Right forelimb (tissue), 1 donor: ENCODE data around the gene RAD51B.

Experiments
- DNase-seq: peaks from one replicate; pipeline ENCODE4 v3.0.0-alpha.2; 2018

Gene RAD51B

GRCh38 chr14:68154275-68154674, 334.7 kb downstream of the RAD51B start:
- DNase-seq: no peak

GRCh38 chr14:68157971-68158371, 338.4 kb downstream of the RAD51B start:
- no peak for DNase-seq

DNA sequence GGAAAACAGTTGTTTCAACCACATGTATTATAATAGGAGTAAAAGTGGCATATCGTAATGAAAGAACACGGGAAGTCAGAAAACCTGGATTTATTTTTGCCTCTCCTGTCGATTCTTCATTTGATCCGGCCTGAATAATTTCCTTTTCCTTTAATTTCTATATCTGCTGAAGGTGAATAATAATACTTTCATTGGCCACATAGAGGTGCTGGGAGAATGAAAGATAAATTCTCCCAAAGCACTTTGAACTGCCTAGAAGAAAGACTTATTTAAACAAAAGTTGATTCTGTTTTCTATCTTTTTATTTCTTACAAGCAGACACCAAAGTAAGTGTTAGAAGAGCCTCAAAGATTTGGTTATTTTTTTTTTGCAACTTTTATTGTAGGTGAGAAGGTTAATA, 339.1 kb downstream of the RAD51B start:
- no peak for DNase-seq

DNA sequence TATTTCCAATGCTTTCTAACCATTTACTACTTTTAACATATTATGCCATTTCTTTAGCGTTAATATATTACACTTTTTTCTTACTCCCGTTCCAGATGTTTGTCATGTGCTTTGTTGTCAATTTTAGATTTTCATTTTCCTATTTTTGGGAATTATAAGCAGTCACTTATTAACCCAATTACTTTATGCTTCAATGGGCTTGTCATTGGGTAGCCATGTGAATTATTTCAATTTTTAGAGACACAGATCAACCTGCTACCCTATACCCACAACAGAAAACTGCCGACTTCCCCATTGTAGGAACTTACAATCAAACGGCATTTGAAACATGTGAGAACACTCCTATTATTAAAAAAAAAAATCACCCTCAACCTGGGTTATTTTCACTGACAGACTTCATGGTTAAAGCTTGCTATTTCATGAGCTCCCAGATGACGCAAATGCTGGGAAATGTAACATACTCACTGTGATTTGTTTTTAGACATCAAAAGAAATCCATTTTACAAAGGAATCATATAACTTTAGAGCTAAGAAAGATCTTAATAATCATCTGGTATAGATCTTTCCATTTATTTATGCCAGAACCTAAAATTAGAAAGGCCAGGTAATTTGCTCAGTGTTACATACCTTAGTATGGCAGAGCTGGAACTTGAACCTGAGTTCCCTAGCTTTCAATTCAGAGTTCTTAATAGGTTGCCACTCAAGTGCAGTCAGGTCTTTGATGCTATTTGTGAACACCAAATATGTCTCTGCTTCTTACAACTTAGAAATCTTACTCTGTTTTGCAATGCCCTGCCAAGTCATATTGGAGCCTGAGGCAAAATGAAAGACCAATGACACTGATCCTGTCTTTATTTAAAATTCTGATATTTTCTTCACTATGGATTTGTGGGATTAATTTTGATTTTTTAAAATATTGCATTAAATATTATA, 340.4 kb downstream of the RAD51B start:
- DNase-seq: no peak

- no peak for DNase-seq
Measured at GRCh38 chr14:68160779-68161546, 341.4 kb downstream of the RAD51B start.

GRCh38 chr14:68162887-68163286, 343.3 kb downstream of the RAD51B start:
- DNase-seq: no peak

DNA sequence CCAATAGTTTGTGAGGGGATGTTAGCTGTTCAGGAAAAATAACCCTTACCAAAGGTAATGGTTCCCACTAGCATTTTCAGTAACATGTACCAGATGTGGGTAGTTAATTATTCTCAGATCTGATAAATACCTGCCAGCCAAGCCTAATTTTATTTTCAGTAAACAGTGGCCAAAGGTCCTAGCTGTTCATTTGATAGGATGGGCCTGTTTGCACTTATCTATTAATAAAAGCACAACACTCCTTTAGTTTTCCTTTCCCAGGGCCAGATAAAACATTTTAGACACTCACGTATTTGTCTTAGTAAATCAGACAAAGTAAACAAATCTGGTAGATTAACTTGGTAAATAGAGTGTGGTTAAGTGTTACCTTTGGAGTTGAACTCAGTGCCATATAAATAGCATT, 345.1 kb downstream of the RAD51B start:
- DNase-seq: no peak

- no peak for DNase-seq
Measured at GRCh38 chr14:68165274-68165843, 345.8 kb downstream of the RAD51B start.

DNA sequence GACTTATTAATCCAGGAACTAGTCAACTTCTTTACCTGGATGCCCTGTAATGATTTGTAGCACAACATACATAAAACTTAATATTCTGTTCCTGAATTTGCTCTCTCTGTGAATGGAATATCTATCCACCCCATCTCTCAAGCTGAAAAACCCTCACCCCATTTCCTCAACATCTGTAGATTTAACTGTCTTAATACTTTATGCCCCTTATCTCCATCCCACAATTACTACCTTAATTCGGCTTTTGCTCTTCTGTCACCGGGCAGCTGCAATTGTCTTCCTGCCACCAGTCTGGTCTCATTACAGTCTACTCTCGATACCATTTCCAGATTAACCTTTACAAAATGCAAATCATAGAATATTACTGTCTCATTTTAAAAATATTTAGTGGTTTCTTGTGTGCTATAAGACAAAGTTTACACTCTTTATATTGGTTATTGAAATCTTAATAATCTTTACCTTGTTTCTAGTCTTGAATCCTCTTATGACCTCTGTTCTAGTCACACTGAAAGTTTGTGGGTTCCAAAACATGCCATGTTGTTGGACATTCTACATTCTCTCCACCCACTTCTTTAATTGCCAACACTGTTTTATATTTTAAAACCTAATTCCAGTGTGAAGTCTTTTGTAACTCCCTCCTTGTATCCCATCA, 347.3 kb downstream of the RAD51B start:
- DNase-seq: no peak

DNA sequence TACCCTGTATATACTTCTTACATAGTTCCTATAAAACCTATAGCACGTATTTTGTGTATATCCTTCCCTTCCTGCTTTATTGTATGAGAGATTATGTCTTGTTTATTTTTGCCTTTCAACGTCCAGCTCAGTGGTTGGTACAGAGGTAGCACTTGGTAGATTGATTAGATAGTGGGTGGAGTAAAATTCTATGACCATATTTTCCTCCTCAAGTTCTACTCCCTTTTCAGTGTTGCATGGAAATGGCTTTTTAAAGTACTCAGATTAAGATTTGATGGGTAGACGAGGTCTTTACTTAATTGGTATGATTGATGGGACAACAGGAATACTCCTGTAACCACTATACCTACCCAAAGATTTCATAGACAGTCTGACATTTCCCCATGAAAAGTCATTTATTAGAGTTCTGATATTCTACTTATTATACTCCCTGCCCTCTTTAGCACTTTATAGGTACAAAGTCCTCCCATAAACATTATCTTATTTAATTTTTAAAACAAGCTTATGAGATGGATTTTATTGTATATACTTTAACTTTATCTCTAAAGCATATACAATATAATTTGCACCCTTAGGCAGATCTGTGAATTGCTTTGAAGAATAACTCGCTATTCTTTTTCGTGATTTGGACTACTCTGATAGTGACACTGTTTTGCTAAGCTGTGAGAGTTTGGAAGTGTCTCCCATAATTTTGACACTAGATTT, 348.0 kb downstream of the RAD51B start:
- no peak for DNase-seq

DNA sequence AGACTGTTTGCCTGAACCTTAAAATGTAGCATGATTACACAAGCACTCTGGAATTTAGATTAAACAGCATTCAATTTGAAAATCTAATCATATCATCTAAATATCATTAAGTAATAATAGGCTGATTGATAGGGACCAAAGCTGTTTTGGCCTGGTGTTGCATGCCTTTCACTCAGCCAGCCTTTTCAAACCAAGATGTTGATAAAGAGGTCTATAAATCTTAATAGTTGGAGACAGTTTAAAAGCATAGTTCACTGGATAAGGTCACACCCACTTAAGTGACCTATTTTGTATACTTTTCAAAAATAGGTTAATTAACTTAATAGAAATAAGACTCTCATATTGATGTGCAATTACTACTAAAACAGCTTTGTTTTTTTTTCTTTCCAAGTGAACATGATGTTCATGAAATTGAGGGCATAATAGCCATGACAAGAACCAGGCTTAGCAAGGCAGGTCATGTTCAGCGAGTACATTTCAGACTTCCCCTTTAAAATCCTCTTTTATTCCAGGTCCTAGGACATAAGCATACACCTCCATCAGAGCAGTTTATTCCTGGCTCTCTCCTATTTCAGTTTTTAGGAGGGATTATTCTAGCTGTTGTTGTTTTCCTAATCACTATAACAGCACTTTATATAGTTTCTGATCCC, 349.0 kb downstream of the RAD51B start:
- no peak for DNase-seq

DNA sequence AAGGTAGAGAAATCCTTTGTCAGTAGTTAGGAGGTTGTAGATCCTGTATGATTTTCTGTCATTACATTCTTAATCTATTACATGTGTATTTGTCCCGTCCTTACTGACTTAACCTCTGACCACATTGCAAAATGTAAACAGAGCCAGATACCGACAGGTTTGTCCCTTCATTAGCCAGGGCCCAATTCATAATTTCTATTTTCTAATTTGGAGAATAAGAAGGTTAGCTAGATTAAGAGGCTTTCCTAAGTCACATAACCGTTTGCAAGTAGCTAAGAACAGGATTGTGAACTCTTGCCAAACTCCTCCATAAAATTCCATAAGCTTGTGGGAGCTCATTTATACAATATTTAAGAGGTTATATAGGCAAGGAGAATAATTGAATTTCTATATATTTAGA, 352.6 kb downstream of the RAD51B start:
- DNase-seq: no peak

GRCh38 chr14:68172627-68173026, 353.0 kb downstream of the RAD51B start:
- no peak for DNase-seq

DNA sequence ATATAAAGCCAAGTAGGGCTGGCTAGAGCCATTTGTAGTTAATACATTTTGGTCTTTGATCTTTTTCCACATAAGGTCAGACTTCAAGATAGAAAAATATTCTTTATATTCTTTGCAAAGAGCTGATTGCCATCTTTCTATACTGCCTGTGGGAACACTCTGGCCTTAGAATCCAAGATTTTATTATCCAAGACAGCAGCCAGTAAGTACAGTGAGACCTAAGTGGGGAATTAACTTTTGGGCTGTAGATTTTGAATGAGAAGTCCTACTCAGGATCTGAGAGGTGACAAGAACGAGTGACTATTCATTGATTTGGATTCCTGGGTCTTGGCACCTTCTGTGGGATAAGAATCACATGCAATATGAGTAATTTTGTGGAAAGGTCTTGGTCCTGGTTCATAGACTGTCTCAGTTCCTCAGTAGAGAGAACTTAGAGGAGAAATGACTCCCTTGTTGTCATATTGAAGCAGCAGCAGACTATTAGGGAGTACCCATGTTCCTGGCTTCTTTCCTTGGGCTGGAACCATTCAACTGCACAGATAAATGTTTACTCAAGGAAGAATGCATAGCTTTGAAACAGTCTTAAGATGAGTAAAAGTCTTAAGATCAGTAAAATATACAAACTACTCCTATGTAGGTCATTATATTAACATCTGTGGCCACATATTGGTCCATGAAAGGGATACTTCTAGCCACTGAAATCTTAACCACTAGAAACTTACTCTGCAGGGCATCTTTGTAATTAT, 353.8 kb downstream of the RAD51B start:
- no peak for DNase-seq

DNA sequence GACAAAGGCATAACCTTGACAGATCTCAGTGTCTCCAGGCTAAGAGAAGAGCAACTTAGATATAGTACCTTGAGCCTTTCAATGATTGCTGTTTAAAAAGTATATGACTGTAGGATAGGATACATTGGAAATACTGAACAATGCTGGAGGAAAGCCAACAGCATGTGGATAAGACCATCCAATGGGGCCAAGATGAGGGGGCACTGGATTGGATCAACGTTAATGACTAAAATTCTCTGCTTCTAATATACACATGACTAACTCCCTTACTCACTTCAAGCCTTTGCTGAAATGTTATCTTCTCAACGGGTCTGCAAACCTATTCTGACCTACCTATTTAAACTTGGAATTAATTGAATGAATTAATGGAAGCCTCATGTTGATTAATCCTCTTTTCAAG, 354.9 kb downstream of the RAD51B start:
- no peak for DNase-seq

- DNase-seq: no peak
Measured at GRCh38 chr14:68176687-68177086, 357.1 kb downstream of the RAD51B start.

- no peak for DNase-seq
Measured at GRCh38 chr14:68177728-68178127, 358.1 kb downstream of the RAD51B start.

DNA sequence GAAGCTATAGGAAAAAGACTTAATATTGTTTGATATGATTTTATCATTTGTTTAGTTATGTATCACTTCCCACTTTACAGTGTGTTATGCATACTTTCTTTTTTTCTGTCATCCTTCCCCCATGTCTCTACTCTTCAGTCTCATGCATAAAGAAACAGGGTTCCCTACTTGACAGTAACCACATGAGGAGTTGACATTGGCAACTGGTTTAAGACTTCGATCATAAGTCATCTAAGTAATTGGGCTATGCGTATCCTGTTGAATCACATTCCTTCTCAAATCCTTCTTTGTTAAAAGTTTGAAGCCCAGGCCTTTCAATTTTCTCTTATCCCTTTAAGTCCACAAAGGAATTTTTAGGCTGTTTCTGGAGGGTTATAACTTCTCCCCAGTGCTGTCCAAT, 358.7 kb downstream of the RAD51B start:
- DNase-seq: no peak

GRCh38 chr14:68181519-68182326, 362.1 kb downstream of the RAD51B start:
- no peak for DNase-seq

GRCh38 chr14:68182492-68182891, 362.9 kb downstream of the RAD51B start:
- no peak for DNase-seq
